IPS DF 6.9 (cell line): ENCODE data around the gene ALG2.
"Not testable (repeated sequence)": the region's sequence is repeated elsewhere in the genome, so short reads cannot be mapped to it uniquely, and the experiment has no call there.

Experiments used
- DNase-seq: peaks from one replicate; pipeline ENCODE4 v3.0.0-alpha.2; 2013; ENCODE audit warnings: low read depth, low spot score
- H3K27ac ChIP-seq: one replicate; pipeline ENCODE4 v1.5.1; 2013; ENCODE audit warnings: low read length, control low read depth
- H3K27me3 ChIP-seq: 2 replicates; pipeline ENCODE4 v1.6.1; 2013; ENCODE audit warnings: mild to moderate bottlenecking, low read length; ENCODE audit not compliant: control insufficient read depth, insufficient read depth
- H3K36me3 ChIP-seq: 2 replicates; pipeline ENCODE4 v1.6.1; 2013; ENCODE audit warnings: low read length; ENCODE audit not compliant: control insufficient read depth, insufficient read depth
- H3K4me1 ChIP-seq: 2 replicates; pipeline ENCODE4 v1.6.1; 2013; ENCODE audit warnings: low read length; ENCODE audit not compliant: control insufficient read depth, insufficient read depth
- H3K4me3 ChIP-seq: 2 replicates; pipeline ENCODE4 v1.5.1; 2013; ENCODE audit warnings: mild to moderate bottlenecking, low read length
- H3K9me3 ChIP-seq: 2 replicates; pipeline ENCODE4 v1.6.1; 2013; ENCODE audit warnings: low read length, inconsistent platforms; ENCODE audit not compliant: control insufficient read depth, insufficient read depth
- WGBS: extraction: QIAGEN DNeasy Blood & Tissue Kit; methylation state at CpG from one replicate; pipeline ENCODE4 v1.1.7; 2013; ENCODE audit warnings: mixed read lengths, missing lambda C conversion rate; ENCODE audit not compliant: insufficient read length, insufficient coverage; 5-methylcytosine and 5-hydroxymethylcytosine counted together

The ALG2 gene

DNA sequence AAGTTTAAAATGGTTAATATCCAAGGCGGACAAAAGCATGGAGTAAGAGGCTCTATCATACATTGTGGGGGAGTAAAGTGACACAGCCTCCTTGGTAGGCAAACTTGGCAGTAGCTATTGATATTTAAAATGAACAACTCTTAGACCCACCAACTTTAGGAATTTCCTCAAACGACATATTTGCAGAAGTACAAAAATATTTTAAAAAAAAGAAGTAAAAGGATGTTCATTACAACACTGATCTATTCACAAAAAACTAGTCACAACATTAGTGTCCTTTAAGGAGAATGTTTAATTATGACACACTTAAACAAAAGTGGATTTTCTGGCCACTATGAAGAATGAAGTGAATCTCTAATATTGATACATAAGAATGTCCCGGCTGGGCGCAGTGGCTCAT, 1.7 kb downstream of the ALG2 start:
- H3K4me1 ChIP-seq: 0 out of 2 replicates have a peak, but pooled peaks cover 1% of the 10 kb centered on the region
- no peak overlapping the region for H3K27ac ChIP-seq
- no peaks in the 10 kb centered on the region for H3K9me3 ChIP-seq
- H3K36me3 ChIP-seq: no peaks in the 10 kb centered on the region
- no CpG with 5 or more reads among the region's 4 CpGs for WGBS
- DNase-seq: no peak
- no peaks in the 10 kb centered on the region for H3K27me3 ChIP-seq
- no peak overlapping the region for H3K4me3 ChIP-seq

GRCh38 chr9:99216073-99216472, 5.7 kb downstream of the ALG2 start:
- Histone ChIP-seq H3K36me3 (no peaks in the 10 kb centered on the region), H3K27ac (no peak overlapping the region), H3K27me3 (no peaks in the 10 kb centered on the region)

GRCh38 chr9:99213197-99213596, 8.5 kb downstream of the ALG2 start:
- H3K4me3 ChIP-seq: no peak overlapping the region
- no peaks in the 10 kb centered on the region for H3K27me3 ChIP-seq
- H3K36me3 ChIP-seq: no peaks in the 10 kb centered on the region
- 0 out of 2 replicates have a peak, but pooled peaks cover 1% of the 10 kb centered on the region for H3K4me1 ChIP-seq
- no CpG with 5 or more reads among the region's 1 CpG for WGBS
- no peaks in the 10 kb centered on the region for H3K9me3 ChIP-seq
- H3K27ac ChIP-seq: no peak overlapping the region
- DNase-seq: no peak

More at GRCh38 chr9:99216073-99216472, 5.7 kb downstream of the ALG2 start:
- no peak for DNase-seq
- no CpG with 5 or more reads among the region's 1 CpG for WGBS
- H3K9me3 ChIP-seq: no peaks in the 10 kb centered on the region
- 0 out of 2 replicates have a peak, but pooled peaks cover 1% of the 10 kb centered on the region for H3K4me1 ChIP-seq
- no peak overlapping the region for H3K4me3 ChIP-seq

DNA sequence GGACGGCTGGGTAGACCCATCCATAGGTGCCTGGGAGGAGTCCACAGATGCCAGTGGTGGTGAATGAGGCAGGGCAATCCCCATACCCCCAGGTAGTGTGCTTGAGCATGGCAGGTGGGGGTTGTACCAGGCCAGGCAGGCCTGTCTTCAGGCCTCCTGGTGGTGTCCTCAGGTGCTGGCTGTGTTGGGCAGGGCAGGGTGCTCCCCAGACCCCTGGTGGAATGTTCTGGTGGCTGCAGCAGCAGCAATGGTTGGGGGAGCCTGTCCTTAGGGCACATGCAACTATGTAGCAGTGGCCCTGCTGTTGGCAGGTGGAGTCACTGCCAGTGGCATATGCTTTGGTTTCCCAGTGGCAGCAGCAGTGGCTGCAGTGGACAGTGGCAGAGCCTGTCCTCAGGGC, 10.0 kb downstream of the ALG2 start:
- WGBS: no CpG with 5 or more reads among the region's 1 CpG
- no peaks in the 10 kb centered on the region for H3K9me3 ChIP-seq
- no peaks in the 10 kb centered on the region for H3K36me3 ChIP-seq
- H3K27me3 ChIP-seq: no peaks in the 10 kb centered on the region
- H3K27ac ChIP-seq: no peak overlapping the region
- H3K4me1 ChIP-seq: 0 out of 2 replicates have a peak, but pooled peaks cover 1% of the 10 kb centered on the region
- DNase-seq: no peak
- H3K4me3 ChIP-seq: no peak overlapping the region

DNA sequence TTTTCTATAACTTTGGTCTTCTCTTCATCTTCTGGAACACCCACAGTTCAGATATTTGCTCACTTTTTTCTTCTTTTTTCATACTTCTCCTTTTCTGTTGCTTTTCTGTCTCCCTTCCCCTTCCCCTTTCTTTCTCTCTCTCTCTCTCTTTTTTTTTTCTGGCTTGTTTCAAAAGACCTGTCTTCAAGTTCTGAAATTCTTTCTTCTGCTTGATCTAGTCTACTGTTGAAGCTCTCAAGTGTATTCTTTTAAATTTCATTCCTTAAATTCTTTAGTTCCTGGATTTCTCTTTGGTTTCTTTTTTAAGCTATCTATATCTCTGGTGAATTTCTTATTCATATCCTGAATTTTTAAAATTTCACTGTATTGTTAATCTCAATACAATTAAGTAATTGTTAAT, 11.2 kb downstream of the ALG2 start:
- H3K4me3 ChIP-seq: no peak overlapping the region
- H3K4me1 ChIP-seq: no peaks in the 10 kb centered on the region
- H3K27me3 ChIP-seq: no peaks in the 10 kb centered on the region
- no peaks in the 10 kb centered on the region for H3K36me3 ChIP-seq
- H3K27ac ChIP-seq: no peak overlapping the region
- no peaks in the 10 kb centered on the region for H3K9me3 ChIP-seq
- DNase-seq: no peak

GRCh38 chr9:99201603-99202002, 20.1 kb downstream of the ALG2 start:
- WGBS: no CpG with 5 or more reads among the region's 5 CpGs
- H3K27ac ChIP-seq: no peak overlapping the region
- DNase-seq: no peak
- no peak overlapping the region for H3K4me3 ChIP-seq
- H3K9me3 ChIP-seq: no peaks in the 10 kb centered on the region
- no peaks in the 10 kb centered on the region for H3K27me3 ChIP-seq
- no peaks in the 10 kb centered on the region for H3K36me3 ChIP-seq
- H3K4me1 ChIP-seq: no peaks in the 10 kb centered on the region

GRCh38 chr9:99199938-99200539, 21.7 kb downstream of the ALG2 start:
- no peak for DNase-seq
- H3K9me3 ChIP-seq: no peaks in the 10 kb centered on the region
- H3K27me3 ChIP-seq: no peaks in the 10 kb centered on the region
- H3K36me3 ChIP-seq: no peaks in the 10 kb centered on the region
- no peak overlapping the region for H3K4me3 ChIP-seq
- H3K4me1 ChIP-seq: no peaks in the 10 kb centered on the region
- no CpG with 5 or more reads among the region's 8 CpGs for WGBS
- no peak overlapping the region for H3K27ac ChIP-seq

- no CpG with 5 or more reads among the region's 9 CpGs for WGBS
- Histone ChIP-seq H3K9me3 (no peaks in the 10 kb centered on the region), H3K4me1 (no peaks in the 10 kb centered on the region), H3K27me3 (no peaks in the 10 kb centered on the region), H3K4me3 (no peak overlapping the region), H3K36me3 (no peaks in the 10 kb centered on the region), H3K27ac (no peak overlapping the region)
- no peak for DNase-seq
Measured at GRCh38 chr9:99197987-99198386, 23.8 kb downstream of the ALG2 start.

- H3K4me1 ChIP-seq: no peaks in the 10 kb centered on the region
- no peak overlapping the region for H3K4me3 ChIP-seq
- WGBS: no CpG with 5 or more reads among the region's 3 CpGs
- no peaks in the 10 kb centered on the region for H3K27me3 ChIP-seq
- DNase-seq: no peak
- H3K36me3 ChIP-seq: no peaks in the 10 kb centered on the region
- no peaks in the 10 kb centered on the region for H3K9me3 ChIP-seq
- H3K27ac ChIP-seq: no peak overlapping the region
Measured at GRCh38 chr9:99197124-99197630, 24.6 kb downstream of the ALG2 start.

GRCh38 chr9:99196484-99196883, 25.3 kb downstream of the ALG2 start:
- not testable (repeated sequence) for H3K9me3 ChIP-seq, DNase-seq, H3K4me3 ChIP-seq, H3K27ac ChIP-seq, H3K4me1 ChIP-seq, H3K27me3 ChIP-seq, H3K36me3 ChIP-seq
- WGBS: no CpG with 5 or more reads among the region's 5 CpGs

DNA sequence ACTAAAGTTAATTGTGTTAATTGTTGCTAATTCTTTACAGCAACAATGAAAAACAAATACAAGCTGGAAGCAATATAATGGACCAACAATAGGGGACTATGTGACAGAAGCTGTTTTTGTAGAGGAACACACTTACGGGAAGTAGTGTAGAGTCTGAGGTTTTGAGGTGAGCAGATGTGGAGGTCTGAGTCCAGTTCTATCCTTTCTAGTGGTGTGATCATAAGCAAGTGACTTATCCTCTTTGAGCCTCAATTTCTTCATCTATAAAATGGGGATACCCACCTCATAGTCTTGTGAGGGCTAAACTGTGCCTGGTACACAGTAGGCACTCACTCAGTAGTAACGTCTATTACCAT, 28.3 kb downstream of the ALG2 start:
- no CpG with 5 or more reads among the region's 2 CpGs for WGBS
- no peaks in the 10 kb centered on the region for H3K4me1 ChIP-seq
- no peak overlapping the region for H3K27ac ChIP-seq
- H3K4me3 ChIP-seq: no peak overlapping the region
- no peaks in the 10 kb centered on the region for H3K36me3 ChIP-seq
- no peak for DNase-seq
- no peaks in the 10 kb centered on the region for H3K9me3 ChIP-seq
- H3K27me3 ChIP-seq: no peaks in the 10 kb centered on the region
